Activated CD4-positive, CD25-positive, alpha-beta regulatory T cell treated with anti-CD3 and anti-CD28 coated beads, Interleukin-2, amount 50 U/mL, for 24 hours (primary cell): ENCODE data around the gene ST3GAL2.

Experiments
- ATAC-seq, 2 donors: fragments of 150-1000 bp; cut with Tn5 transposase; one replicate each; pipeline ENCODE4 v1.10.0; 2021; ENCODE audit warnings: mild to moderate bottlenecking in 1 of 2, moderate library complexity in 1 of 2

The ST3GAL2 gene

DNA sequence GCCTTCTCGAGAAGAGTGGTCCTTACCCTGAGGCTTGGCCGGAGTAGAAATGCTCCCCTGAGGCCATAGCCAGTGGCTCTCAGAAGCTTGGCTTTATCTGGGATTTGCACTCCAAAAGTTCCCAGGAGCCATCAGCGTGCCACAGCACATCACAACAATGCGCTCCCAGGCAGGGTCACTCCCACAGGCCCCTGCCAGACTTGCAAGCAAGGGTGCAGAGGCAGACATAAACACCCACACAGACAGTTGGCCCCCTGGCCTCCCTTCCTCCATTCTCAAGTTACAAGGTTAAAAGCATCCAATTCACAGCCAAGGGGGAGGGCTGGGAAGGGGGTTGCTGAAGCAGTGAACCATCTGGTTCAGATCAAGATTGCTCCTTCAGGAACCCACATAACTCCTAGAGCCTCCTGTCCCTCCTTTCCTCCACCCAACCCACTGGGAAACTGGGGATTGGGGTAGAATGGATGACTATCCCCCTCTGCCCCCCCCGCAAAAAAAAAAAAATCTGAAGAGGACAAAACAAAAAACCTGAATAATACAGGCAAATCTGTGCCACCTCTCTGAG, 1.8 kb downstream of the ST3GAL2 start:
- ATAC-seq = no peak

DNA sequence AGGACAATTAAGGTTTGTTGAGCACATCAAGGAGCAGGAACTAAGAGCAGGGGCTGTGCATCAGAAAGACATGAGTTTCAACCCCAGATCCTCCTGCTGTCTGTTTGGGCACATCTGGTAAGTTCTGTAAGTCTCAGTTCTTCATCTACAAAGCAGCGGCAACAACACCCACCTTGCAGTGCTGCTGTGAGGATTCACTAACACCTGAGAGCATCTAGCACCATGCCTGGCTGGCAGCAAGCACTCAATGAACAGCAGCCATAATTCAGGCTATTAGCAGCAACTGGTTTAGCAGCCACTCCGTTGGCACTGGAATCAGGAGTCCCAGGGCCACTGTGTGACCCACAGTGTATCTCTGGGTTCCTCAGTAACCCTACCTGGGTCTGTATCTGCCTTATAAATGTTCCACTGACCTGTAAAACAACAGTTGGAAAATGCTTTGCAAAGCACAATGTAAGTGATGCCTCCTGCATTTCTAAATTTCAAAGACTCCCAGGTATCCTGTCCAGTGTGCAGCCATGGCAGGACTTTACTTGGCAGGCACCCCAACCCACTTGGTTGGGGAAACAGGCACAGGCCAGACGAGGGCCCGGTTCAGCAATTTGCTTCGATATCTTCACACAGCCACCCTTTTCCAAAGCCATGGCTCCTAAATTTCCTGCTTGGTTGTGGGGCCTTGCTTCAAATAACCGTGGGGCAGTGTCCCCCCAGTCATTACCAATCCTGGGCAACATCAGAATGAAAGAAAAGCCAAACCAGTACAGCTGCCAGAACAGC, 4.2 kb downstream of the ST3GAL2 start:
- ATAC-seq = no peak

DNA sequence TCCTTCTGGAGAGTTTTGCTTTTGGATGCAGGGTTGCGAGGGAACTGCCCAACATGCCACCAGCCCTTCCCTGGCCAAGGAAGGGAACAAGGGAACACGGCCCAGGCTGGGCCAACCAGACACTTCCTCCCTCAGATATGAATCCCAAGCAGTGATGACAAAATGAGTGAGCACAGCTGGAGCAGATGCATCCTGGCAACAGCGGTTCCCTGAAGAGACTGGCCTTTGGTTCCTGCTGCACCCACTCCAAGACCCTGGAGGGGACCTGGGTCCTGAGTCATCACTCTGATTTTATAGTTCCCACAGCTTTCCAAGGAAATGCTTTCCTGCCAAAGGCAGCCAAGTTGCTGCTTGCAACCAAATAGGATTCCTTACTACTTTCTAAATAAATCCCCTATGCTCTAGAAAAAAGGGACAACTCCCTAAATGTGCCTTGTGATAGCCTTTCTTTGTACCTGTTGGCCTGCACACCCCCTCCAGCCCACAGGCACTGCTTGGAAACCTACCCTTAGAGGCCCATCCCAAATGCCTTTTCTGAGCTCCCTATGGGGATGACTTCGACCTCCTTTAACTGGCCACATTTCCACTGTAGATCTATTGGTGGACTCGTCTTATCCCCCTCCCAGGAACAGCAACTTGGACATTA, 5.3 kb downstream of the ST3GAL2 start:
- ATAC-seq = no peak

DNA sequence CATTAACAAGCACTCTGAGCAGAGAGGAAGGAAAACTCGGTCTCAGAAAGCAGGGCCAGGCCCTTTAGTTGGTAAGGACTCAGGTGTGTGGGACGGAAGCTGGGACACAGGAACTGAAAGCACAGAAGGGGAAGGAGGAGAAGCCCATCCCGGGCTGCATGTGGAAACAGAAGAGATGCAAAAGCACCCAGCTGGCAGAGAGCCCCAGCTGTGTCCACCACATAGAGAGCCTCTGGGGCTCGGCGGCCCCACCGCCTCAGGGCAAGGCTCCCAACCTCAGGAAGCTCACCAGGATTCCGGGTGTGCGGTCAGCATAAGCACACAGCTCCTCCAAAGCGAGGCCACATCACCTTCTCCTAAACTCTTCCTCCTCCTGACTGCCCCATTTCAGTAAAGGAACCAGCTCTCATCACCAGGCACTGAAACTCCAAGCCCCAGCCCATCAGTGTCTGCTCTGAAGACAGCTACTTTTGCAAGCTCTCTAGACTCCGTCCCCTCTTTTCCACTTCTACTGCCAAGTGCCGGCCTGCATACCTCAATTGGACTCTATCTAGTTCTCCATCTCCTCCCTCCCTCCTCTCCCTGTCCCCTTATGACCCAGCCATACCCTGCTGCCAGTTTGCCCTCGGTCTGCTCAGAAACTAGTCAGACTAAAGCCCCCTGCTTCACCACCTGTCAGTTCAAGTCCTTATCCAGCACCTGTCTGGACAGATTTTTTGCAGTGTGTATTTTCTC, 6.0 kb downstream of the ST3GAL2 start:
- no peak for ATAC-seq

DNA sequence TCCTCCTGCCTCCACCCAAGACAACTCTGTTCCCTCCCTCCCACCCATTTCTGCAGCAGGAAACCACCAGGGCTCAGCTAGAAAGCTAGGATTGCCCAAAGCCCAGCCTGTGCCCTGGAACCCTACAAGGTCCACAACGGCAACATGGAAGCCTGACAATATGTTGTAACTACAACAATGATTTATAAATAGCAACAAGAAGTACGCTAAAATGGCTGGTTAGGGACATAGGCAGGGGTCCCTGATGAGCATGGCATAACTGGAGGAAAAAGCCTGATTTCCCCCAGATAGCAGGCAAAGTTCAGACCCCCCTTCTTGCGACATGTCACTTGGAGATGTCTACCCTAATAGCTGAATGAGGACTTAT, 6.6 kb downstream of the ST3GAL2 start:
- ATAC-seq = no peak

DNA sequence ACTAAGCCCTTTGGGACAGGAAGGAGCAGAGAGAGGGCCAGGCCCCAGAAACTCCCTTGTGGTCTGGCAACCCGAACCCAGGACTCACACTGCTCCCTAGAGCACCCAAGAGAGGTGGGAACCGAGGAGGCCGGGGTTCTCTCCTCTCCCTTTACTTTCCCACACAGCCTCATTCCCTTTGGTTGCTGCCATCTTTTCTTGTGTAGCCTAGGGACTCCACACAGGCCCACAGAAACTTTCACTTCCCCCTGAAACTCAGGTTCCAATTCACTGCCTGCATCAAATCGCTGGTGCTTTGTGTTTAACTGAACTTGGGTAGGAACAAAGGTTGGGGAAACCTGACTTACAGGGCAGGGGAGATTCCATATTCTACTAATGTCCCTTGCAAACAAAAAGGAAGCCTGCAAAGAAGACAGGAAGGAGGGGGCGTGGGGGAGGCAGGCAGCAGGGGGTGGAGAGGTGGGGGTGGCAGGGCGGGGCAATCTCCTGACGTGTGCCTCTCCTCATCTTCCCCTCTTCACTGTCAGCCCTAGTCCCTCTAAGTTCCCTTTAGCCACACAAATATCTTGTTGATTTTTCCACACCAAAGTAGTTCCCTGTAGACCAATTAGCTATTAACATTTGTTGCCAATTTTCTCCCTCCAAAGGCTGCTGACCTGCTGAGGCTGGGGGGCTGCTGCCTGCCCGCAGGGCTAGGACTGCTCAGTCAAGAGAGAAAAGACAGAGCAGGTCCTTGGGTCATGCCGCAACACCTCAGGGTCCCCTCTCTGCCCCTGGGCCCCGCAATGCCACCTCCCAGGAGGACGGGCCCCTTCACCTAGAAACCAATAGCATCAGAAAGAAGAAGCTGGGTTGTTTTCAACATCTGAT, 8.0 kb downstream of the ST3GAL2 start:
- peak; percentile 54 to 55 for ATAC-seq

DNA sequence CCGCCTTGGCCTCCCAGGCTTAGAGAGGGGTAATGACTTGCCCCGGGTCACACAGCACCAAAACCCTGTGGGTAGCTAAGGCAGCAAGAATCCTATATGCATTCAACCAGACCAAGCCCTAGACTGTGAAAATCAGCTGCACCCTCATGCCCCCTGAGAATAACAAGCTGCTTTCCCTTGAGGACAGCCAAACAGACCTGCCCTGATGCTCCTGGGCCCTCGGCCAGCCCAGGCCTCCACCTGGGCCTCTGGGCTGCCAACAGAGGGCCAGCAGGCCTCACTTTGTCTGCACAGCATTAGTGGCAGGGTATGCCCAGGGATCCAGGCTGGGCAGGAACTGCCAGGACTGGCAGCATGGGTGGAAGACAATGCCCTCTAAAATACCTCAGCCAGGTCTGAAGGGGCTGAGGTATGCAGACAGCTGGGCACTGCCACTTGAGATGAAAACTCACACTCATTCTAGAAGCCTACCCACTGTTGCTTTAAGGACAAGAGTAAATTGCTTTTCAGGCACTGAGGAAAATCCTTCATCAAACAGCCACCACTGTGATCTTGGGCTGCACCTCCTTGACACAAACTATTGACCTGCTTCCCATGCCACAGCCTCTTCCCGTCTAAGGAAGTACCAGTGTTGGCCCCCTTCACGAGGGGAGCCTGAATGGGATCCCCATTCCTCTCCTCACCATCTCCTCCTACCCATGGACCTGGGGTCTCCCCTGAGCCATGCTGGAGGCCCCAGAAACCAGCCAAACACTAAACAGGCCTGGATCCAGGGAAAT, 8.8 kb downstream of the ST3GAL2 start:
- ATAC-seq = no peak

DNA sequence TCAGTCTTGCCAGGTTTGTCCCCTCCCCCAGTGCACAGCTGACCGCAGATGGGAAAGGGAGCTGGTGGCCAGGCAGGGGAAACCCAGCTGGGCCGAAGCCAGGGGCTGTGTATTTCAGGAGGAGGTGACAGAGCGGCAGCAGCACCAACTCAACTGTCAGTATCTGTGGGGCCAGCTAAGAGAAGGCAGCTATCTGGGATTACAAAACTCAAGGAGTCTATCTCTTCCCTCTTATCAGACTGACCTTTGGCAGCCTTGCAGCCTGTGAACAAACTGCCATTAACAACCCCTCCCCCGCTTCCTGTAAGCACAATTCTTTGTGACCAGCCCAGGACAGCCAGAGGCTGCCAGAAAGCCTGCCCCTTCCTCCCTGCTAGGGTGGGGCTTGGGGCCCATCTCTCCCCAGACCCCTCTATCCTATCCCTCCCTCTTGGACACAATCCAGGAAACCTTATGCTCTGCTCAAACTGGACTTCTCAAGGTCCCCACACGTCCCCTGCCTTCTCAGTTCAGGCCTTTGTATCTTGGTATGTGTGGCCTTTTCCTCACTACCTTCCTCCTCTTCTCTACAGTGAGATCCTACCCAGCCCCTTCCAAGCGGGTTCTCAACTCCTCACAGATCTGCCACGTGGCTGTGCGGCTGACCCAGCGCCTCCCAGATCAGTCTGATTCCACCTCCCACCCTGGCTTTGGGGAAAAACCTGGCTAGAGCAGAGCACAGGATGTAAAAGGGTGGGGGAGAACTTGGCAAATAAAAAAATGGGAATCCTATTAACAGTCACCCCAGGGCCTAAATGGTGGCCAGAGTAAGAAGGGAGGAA, 10.5 kb downstream of the ST3GAL2 start:
- ATAC-seq = peak; percentile 67 to 69

DNA sequence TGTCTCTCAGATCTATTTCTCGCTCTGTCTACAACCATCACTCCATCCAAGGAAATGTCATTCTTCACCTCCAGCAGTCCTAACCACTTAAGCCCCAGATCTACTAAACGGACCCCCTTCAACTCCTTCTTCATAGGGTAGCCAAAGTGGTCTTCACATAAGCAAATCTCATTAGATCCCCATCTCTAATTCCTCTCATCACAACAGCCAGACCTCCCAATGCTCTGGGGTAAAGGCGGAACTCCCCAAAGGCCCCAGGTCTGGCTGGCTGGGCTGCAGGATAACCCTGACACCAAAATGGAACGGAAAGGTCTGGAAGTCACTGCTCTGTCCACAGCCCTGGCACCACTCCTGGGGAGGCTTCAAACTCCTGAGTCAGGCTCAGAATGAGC, 11.1 kb downstream of the ST3GAL2 start:
- ATAC-seq = no peak

DNA sequence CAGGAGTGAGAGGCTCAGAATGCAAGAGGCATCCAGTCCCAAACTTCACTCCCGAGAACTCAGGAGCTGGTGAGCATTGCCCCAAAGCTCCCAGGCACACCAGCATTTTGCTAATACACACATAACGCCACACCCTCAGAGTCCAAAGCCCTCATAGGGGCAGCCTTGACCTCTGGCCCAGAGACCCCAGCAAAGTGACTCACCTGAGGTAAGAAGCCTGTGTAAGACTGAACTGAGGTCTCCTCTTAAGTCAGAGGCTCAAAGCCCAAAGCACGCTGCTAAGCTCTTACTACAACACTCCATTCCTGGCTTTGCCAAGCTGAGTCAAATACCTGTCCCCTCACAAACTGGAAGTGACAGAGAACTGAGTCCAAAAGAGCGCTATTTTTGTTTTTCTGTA, 16.4 kb downstream of the ST3GAL2 start:
- ATAC-seq = no peak

DNA sequence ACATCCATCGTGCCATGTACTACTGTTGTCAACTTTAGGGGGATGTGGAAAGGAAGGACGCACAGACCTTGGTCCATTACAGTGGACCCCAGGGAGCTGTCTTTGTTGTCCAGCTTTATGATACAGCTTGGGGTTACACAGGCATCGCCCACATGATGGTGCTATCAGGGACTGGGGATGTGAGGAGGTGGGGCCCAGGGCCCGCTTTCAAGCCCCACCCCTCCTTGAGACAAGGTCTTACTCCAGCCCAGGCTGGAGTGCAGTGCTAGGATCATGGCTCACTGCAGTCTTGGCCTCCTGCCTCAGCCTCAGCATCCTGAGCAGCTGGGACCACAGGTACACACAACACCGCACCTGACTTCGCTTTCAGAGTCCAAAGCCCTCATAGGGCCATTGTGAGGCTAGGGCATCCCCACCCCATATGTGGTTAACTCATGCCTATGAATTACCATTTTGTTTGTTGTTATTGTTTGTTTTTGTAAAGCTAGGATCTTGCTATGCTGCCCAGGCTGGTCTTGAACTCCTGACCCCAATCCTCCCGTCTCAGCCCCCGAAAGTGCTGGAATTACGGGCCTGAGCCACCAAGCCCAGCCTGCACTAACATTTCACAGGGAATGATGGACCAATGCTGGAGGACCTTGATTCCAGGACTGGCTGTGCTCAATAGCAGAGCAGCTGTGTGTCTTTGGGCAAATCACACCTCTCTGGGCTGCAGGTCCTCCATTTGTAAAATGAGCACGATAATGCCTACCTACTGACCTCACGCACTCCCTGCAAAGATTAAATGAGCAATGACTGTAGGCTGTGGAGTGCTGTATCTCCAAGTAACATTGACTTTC, 17.2 kb downstream of the ST3GAL2 start:
- no peak for ATAC-seq

DNA sequence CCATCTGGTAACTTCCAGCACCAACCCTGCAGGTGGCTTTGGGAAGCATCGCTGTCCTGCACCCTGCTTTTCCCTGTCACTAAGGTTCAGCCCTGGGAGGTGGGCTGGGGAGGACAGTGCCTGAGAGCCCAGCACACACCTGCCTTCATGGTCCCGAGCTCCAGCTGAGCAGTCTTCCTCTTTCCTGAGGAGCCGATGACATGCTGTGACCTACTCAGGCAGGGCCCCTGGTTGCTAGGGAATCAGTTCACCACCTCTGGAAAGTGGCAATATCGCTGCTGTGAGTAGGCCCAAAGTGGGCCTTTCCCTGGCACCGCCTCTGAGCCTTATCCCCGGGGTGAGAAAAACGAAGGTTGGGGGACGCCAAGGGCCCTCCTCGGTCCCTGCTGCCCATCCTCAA, 17.9 kb downstream of the ST3GAL2 start:
- no peak for ATAC-seq

DNA sequence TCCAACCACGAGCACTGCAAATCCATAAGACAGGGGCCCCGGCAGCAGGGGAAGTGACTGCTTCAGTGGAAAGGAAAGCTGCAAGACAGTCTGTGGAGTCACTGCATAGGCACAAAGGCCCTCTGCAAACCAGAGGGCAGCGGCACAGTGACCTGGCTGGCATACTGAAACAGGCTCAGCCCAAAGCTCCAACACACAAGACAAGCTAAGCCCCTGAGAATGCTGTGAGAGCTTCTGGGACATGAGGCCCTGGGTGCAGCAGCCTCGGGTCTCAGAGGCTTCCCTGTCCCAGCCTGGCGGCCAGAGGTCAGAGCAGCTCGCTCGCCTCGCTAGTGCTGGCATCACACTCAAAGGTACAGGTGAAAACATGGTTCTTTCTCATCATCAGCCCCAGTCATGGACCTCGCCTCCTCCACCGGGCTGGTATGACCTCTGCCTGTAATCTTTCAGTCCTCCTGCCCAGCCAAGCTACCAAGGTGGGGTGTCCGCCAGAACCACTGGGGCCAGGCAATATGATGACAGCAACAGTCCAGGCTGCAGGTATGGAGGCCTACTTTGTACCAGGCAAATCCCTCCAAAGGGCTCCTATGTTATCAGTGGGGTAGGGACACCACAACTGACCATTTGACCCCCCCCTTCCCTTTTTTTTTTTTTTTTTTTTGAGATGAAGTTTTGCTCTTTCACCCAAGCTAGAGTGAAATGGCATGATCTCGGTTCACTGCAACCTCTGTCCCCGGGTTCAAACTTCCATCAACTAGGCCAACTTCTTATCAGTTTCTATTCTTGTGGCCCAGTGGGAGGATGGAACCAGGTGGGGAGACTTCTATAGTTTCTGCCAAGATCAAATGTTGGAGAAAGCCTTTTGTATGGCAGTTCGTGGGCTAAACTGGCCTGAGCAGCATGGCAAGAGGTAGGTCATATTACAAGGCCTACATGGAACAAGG, 19.2 kb downstream of the ST3GAL2 start:
- ATAC-seq = no peak

DNA sequence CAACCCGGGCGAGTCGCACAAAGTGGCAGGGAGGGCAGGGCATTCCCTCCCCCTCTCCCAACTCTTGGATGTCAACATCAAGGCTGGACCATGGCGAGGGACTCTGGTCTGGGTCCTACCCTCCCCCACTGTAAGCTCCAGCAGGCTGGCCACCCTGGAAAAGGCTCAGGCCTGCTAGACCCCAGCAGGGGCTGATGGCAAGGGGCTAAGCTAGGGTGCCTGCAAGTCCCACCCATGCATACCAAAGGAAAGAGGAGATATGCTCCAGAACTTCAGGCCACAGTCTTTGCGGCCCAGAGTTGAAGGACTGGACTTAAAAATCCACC, 19.9 kb downstream of the ST3GAL2 start:
- ATAC-seq = no peak

DNA sequence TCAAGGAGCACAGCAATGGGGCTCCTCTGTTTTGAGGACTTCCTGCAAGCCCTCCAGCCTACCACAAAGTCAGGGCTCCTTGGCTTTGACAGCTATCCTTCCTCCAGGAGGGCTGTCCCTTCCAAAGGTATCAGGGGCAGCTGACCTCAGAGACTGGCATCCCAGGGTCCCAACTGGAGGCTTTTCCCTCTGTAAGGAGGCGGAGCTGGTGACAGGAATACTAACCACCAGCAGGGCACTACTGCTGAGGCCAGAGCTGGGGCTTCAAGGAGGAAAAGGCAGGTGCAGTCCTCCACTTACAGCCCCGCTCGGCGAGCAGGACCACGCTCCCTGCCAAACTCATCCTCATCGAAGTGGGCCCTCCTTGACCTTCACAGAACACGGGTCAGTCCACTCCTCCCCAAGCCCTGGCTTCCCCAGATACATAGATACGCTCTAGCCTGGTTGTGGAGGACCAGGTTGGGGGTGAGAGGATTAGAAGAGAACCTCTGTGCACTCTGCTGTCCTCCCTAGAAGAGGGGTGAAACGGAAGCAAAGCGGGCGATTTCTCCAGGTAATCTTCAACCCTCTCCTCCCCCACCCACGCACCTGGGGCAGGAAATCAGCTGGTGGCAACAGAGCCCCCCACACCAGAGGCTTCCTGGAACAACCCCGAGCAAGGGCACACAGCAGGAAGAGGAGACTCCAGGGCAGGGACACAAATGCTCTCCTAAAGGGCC, 20.5 kb downstream of the ST3GAL2 start:
- ATAC-seq = no peak

DNA sequence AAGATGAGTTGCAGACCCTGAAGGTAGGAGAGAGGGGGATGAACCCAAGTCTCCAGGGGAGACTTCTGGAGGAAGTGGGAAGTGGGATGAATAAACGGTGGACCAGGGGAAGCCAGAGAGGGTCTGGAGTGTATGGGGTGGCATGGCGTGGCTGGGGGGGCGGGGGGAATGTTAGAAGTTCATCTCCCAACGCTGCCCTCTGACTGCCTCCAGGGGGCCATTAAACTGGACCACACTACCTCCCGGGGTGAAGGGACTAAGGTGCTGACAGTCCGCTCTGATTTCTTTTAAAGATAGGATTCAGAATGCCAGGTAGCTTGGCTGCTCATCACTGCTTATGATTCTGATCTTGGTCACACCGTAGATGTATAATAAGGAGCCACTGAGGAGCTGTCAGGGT, 21.2 kb downstream of the ST3GAL2 start:
- no peak for ATAC-seq

DNA sequence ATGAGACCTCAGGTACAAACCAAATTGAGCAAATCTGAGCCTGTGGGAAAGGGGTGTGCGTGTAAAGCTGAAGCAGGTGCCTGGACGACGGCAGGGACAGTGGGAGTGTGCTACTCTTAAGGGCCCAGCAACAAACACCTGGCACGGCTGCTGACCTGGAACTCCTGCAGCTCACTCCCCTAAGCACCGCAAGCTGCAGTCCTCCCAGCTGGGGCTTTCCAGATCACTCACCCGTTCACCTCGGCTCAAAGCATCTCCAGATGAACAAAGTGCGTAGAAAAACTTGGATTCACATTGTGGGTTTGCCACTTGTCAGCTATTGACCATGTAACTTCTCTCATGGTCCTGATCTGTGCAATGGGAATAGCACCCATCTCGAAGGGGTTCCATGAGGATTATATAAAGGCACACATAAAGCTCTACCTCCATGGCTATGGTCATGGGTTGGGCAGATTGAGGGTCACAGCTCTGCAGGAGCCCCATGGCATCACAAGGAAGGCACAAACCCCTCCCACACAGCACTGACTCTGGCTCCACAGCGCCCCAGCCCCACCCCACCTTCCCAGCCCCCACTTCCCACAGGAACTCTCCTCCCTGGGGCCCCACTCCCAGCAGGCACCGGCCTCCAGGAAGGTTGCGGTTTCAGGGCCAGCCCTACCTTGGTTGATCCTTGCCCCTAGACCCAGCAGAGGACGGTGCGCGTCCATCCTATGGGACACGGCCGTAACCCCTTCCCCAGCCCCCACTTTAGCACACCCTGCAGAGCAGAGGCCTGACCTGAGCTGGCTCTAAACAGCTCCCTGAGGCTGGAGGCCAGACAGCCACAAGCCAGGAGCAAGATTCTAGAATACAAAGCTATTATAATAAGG, 21.9 kb downstream of the ST3GAL2 start:
- no peak for ATAC-seq
